GM21528 (cell line): ENCODE measurements around the gene HNRNPUL1.
"Not testable (repeated sequence)": the region's sequence is repeated elsewhere in the genome, so short reads cannot be mapped to it uniquely, and the experiment has no call there.

Experiments
- ATAC-seq: cut with Tn5 transposase; IDR thresholded peaks from one replicate; pipeline ENCODE4 v1.9.1; 2021; ENCODE audit warnings: mild to moderate bottlenecking, moderate library complexity; ENCODE audit not compliant: unreplicated experiment, low FRiP score

HNRNPUL1 gene

DNA sequence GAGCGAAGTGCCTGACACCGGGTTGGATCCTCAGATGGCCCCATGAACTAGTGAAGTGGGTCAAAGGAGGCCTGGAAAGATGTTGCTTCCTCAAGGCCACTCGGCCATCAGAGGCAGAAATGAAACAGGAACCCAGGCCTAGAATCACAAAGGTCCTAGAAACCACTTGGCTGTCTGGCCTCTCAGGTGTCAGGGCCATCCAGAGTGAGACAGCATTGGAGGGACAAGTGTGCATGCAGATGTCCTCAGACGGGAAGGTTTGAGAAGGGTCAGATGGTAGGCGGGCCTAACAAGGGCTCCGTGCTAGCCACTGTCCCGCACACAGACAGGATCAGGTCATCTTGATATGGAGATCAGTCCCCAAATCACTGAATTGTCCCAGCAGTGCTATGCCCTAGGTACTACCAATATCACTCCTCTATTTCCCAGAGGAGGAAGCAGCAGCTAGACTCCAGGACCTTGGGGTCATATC is 60.1 kb downstream of the HNRNPUL1 start:
- no peak for ATAC-seq

GRCh38 chr19:41324921-41325639 is 60.9 kb downstream of the HNRNPUL1 start:
- ATAC-seq, result no peak

DNA sequence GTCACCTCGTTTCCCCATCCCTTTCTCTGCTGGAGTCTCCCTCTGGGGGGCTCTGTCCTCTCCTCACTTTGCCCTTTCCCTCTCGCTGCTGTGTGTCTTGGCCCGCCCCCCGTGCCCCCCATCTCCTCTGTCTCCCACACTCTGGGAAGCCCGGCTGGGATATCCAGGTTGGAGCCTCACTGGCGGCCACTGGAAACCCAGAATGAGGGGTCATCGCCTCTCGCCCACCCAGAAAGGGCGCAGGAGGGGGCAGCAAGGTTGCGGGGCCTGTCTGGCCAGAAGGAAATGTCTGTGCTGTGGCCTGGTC is 61.4 kb downstream of the HNRNPUL1 start:
- ATAC-seq, result no peak

DNA sequence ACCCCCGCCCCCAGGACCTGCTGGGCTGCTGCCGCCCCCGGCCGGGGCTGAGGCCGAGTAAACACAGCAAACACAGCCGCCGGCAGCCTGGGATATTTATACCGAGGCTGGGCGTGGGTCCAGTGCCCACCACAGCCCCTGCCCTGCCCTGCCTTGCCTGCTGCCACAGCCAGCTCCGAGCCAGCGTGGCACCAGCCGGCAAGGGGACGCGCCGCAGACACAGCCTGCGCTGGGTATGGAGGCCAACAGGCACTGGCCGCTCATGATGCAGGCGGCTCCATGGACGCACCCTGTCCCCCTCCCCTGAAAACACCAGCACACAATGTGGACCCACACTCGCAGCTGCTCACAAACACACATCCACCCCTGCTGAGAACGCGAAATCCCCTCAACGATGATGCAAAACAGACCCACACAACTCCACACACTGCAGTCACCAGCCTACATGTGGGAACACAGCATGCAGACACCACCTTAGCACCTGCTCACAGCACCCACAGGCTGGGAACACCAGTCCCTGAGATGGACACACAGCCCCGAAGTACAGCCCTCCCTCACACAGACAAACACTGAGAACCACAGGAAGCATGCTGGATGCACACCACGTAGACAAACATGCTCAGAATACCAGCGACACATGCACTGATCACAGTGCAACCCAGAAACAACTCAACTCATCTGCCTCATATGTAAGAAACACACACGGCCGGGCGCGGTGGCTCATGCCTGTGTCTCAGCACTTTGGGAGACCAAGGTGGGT is 62.0 kb downstream of the HNRNPUL1 start:
- no peak for ATAC-seq

DNA sequence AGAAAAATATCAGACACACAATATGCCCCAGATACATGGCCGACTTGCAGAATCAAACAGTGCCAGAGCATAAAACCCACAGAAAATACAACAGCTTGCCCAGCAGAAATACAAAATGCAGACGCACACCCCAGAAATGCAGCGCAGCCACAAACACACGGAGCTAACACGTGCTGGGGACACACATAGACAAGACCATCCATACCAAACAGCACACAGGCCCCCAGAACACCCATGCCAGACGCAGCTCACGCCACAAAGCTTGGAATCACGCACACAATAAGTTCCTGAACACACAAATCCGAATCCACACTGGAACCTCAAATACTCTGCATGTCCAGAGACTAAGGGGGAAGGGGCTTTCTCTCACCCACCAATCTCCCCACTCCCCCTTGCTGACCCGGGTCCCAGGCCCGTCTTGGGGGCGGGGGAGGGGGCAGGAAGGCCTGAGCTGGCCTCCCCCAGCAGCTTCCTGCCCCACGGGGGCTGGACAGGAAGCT is 63.0 kb downstream of the HNRNPUL1 start:
- ATAC-seq, result no peak

DNA sequence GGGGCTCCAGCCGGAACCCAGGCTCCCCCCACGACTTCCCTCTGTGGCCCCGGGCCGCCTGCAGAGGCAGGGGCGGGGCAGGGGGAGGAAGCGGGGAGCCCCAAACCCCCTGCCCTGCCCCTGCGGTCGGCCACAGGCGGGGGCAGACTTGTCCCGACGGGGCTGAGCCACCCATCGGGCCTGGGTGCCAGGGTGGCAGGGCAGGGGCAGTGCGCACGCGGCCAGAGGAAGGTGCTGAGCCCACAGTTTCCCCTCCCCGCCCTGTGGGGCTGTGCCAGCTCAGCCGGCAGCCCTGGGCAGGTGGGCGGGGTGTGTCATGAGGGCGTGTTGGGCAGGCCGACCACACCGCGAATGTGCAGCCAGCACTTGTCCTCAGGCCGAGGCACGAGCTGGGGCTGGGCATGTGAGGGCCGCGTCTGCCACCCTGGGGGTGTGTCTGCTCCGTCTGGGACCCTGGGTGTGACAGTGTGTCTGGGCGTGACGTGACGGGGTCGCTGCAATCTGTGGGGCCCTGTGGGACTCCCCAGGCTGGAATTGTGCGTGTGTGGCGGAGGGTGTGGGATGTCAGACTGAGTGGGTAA is 63.5 kb downstream of the HNRNPUL1 start:
- peak; percentile 45 for ATAC-seq

DNA sequence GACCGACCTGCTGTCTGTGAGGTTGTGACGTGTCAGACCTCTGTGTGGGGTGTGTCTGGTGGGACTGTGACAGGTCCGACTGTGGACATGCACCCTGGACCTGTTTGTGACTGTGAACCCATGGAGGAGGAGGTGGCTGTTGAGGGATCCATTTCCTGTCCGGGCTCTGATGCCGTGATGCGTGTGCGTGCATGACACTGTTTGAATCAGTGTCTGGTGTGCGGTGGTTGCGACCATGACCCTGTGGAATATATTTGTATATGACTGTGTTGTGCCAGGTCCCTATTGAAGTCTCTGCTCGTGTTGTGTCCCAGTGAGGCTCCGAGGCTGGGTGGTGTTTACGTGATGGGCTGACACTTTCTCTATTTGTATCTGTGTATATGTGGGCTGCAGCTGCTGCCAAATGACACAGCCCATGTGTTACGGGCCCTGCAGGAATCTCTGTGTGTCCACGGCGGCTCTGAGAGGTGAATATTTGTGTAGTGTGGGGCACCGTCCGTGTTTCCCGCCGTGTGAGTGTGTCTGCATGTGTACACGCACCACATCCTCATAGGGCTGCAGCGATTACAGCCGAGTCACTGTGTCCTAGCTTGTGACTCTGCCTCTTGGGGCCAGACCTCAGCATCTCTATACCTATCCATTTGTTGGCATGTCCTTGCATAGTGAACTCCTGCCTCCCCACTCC is 64.1 kb downstream of the HNRNPUL1 start:
- peak; percentile 5 for ATAC-seq

DNA sequence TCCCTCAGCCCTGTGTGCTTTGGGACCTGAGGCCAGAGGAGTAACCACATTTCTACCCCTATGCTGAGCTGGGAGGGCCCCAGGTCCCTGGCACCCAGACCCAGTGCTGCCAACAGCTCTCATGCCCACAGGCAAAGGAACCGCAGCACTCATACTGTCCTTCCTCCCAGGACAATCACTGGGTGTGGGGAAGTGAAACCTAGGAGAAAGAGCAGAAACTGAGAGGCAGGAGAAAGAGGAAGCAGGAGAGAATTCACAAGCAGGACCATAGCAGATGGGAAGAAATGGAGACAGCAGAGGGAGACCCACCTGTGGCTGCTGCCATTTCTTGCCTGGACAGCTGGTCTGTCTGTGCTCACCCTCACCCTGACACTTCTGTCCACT is 64.7 kb downstream of the HNRNPUL1 start:
- ATAC-seq, result no peak

DNA sequence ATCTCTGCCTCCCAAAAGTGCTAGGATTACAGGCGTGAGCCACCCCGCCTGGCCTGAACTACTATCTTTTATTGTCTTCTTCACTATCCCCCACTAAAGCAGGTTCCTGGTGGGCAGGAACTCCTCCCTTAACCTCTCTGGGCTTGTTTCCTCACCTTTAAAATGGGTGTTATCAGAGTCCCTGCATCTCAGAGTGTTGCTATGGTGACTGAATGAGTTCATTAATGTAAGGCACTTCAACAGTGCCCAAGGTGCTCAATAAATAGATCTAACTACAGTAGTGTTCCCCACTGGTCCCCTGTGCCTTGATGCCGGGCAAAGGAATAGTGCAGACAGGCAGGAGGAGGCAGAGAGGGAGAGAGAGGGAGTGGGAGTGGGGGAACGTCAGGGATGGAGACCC is 66.3 kb downstream of the HNRNPUL1 start:
- no peak for ATAC-seq

GRCh38 chr19:41330946-41331678 is 66.9 kb downstream of the HNRNPUL1 start:
- ATAC-seq, result no peak

DNA sequence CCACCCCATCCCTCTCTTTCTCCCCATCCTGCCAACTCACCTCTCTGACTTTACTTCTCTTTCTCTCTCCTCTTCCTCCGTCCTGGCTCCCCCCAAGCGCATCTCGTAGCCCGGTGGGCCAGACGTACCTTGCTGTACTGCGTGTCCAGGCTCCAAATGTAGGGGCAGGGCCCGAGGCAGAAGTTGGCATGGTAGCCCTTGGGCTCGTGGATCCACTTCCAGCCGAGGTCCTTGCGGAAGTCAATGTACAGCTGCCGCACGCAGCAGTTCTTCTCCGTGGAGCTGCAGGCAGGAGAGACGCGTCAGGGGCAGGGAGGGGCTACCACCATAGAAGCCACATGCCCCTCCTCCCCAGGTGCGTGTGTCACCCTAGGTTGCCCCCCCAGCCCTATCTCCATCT is 67.8 kb downstream of the HNRNPUL1 start:
- ATAC-seq, result no peak

- ATAC-seq, result no peak
These were observed 68.3 kb downstream of the HNRNPUL1 start for GRCh38 chr19:41332468-41332867.

- no peak for ATAC-seq
These were observed 70.6 kb downstream of the HNRNPUL1 start for GRCh38 chr19:41334793-41335192.

DNA sequence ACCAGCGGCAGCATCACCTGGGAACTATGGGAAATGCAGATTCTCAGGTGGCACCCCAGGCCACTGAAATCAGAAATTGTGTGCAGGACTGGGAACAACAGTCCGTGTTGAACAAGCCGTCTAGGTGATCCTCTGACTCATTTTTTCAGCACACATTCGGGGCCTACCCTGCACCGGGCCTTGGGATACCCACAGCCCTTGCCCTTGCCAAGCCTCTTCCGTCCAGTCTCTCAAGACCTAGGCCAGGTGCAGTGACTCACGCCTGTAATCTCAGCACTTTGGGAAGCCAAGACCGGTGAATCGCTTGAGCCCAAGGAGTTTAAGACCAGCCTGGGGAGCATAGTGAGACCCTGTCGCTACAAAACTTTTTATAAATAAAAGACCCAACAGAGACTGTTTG is 71.3 kb downstream of the HNRNPUL1 start:
- ATAC-seq, result no peak

- no peak for ATAC-seq
These were observed 75.8 kb downstream of the HNRNPUL1 start for GRCh38 chr19:41339936-41340335.

DNA sequence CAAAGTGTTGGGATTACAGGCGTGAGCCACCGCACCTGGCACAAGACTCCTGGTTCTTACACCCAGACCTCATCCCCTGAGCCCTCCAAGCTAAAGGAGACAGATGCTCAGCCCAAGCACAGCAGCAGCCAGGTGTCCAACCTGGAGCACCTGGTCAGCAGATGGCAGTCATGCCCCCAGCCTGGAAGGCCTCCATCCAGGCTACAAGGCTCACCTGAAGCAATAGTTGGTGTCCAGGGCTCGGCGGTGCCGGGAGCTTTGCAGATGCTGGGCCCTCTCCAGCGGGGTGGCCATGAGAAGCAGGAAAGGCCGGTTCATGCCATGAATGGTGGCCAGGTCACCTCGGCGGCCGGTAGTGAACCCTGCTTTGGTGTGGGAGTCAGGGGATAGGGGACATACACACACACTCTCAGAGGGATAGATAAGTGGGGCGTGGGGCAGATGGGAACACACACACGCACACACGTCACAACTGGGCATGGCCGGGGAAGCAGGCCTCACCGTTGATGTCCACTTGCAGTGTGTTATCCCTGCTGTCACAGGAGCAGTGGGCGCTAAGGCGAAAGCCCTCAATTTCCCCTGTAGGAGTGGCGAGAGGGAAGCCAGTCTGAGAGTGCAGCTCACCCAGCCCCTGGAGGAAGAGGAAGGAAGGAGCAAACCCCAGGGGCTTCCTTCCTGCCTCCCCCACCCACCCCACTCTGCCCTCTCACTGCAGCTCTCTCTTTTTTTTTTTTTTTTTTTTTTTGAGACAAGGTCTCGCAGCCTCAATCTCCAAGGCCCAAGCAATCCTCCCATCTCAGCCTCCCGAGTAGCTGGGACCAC is 77.7 kb downstream of the HNRNPUL1 start:
- no peak for ATAC-seq

- no peak for ATAC-seq
These were observed 80.0 kb downstream of the HNRNPUL1 start for GRCh38 chr19:41344162-41344561.

- ATAC-seq, result not testable (repeated sequence)
These were observed 82.7 kb downstream of the HNRNPUL1 start for GRCh38 chr19:41346916-41347315.

- peak; percentile 11 for ATAC-seq
These were observed 86.7 kb downstream of the HNRNPUL1 start for GRCh38 chr19:41350735-41351338.
